IMR-90 (cell line): Measurements from ENCODE around the gene B9D1. TPM values are rescaled to one million over a fixed set of nuclear protein-coding genes. Genes with fewer than 3 reads are reported as not detected.

ENCODE experiments used
- ATAC-seq: fragments of 200-7000 bp; cut with Tn5 transposase; 2 replicates; pipeline ENCODE4 v1.9.1; 2020; ENCODE audit warnings: low read depth, mild to moderate bottlenecking, moderate library complexity
- BruUV-seq: library from RNA; stranded (reverse); fragments of 400-500 nt; replicated peaks from 2 replicates; lab custom pipeline; 2021; lab: Mats Ljungman, UMichigan
- CTCF ChIA-PET: fragments of 300-600 bp; formaldehyde crosslinking; extraction: SDS; loops from one replicate; lab custom pipeline; 2021; ENCODE audit warnings: antibody characterized with exemption; lab: Yijun Ruan, JAX
- POLR2A ChIA-PET: fragments of 300-600 bp; sonication (Branson Sonifier 250); formaldehyde crosslinking; loops from one replicate; lab custom pipeline; 2022; ENCODE audit warnings: antibody characterized with exemption; ENCODE audit not compliant: unreplicated experiment; lab: Charles Lee
- DNase-seq: peaks from one replicate; pipeline ENCODE4 v3.0.0; 2013
- H2AFZ ChIP-seq: replicated peaks from 2 replicates; pipeline ENCODE3; 2013; ENCODE audit warnings: low read length, mild to moderate bottlenecking; ENCODE audit not compliant: poor library complexity
- H2AK5ac ChIP-seq: 2 replicates; pipeline ENCODE4 v1.6.1; 2013; ENCODE audit warnings: low read depth, low read length, inconsistent platforms
- H2AK9ac ChIP-seq: replicated peaks from 2 replicates; pipeline ENCODE3; 2013; ENCODE audit warnings: mild to moderate bottlenecking, low read depth, low read length, moderate library complexity; ENCODE audit not compliant: poor library complexity
- H2BK120ac ChIP-seq: 2 replicates; pipeline ENCODE4 v1.6.1; 2013; ENCODE audit warnings: low read depth, low read length, inconsistent platforms
- H2BK15ac ChIP-seq: 3 replicates; pipeline ENCODE4 v1.6.1; 2013; ENCODE audit warnings: low read depth, low read length, inconsistent platforms
- H2BK20ac ChIP-seq: 2 replicates; pipeline ENCODE4 v1.6.1; 2013; ENCODE audit warnings: low read depth, mild to moderate bottlenecking, inconsistent platforms, low read length, moderate library complexity
- H2BK5ac ChIP-seq: 2 replicates; pipeline ENCODE4 v1.6.1; 2013; ENCODE audit warnings: mild to moderate bottlenecking, low read depth, low read length, inconsistent platforms; ENCODE audit not compliant: poor library complexity, severe bottlenecking
- H3K14ac ChIP-seq: replicated peaks from 2 replicates; pipeline ENCODE4 v1.6.1; 2013; ENCODE audit warnings: low read depth, low read length, inconsistent platforms
- H3K18ac ChIP-seq: 2 replicates; pipeline ENCODE4 v1.6.1; 2013; ENCODE audit warnings: low read depth, low read length, control low read depth
- H3K23ac ChIP-seq: 2 replicates; pipeline ENCODE4 v1.6.1; 2013; ENCODE audit warnings: low read depth, low read length, inconsistent platforms
- H3K27ac ChIP-seq: 2 replicates; pipeline ENCODE4 v1.5.1; 2013; ENCODE audit warnings: mild to moderate bottlenecking, control low read depth, low read length; ENCODE audit not compliant: insufficient read depth
- H3K27me3 ChIP-seq: 2 replicates; pipeline ENCODE4 v1.6.1; 2013; ENCODE audit warnings: low read length; ENCODE audit not compliant: control insufficient read depth, insufficient read depth
- H3K36me3 ChIP-seq: 2 replicates; pipeline ENCODE4 v1.6.1; 2013; ENCODE audit warnings: low read length, mixed read lengths; ENCODE audit not compliant: control insufficient read depth, insufficient read depth
- H3K4ac ChIP-seq: 2 replicates; pipeline ENCODE4 v1.6.1; 2013; ENCODE audit warnings: low read depth, low read length, inconsistent platforms
- H3K4me1 ChIP-seq: 2 replicates; pipeline ENCODE4 v1.6.1; 2013; ENCODE audit warnings: low read length, mixed read lengths; ENCODE audit not compliant: control insufficient read depth, insufficient read depth
- H3K4me2 ChIP-seq: 2 replicates; pipeline ENCODE4 v1.6.1; 2013; ENCODE audit warnings: low read depth, mild to moderate bottlenecking, control low read depth, low read length, moderate library complexity
- H3K4me3 ChIP-seq: 2 replicates; pipeline ENCODE4 v1.5.1; 2013; ENCODE audit warnings: low read depth, mild to moderate bottlenecking, control low read depth, low read length, moderate library complexity; ENCODE audit not compliant: insufficient read depth
- H3K56ac ChIP-seq: 2 replicates; pipeline ENCODE4 v1.6.1; 2013; ENCODE audit warnings: low read length, inconsistent platforms; ENCODE audit not compliant: insufficient read depth; ENCODE audit errors: extremely low read depth
- H3K79me1 ChIP-seq, 2 experiments: 2 replicates each; pipeline ENCODE4 v1.6.1; 2013; ENCODE audit warnings: low read length in 2 of 2, inconsistent platforms in 1 of 2, low read depth in 1 of 2
- H3K9ac ChIP-seq: 2 replicates; pipeline ENCODE4 v1.6.1; 2013; ENCODE audit warnings: low read depth, low read length, control low read depth
- H3K9me1 ChIP-seq: 2 replicates; pipeline ENCODE4 v1.6.1; 2013; ENCODE audit warnings: low read length, inconsistent platforms; ENCODE audit not compliant: insufficient read depth
- H3K9me3 ChIP-seq: 2 replicates; pipeline ENCODE4 v1.6.1; 2013; ENCODE audit warnings: low read length; ENCODE audit not compliant: control insufficient read depth, insufficient read depth
- H4K20me1 ChIP-seq: 2 replicates; pipeline ENCODE4 v1.6.1; 2013; ENCODE audit warnings: low read length, inconsistent platforms; ENCODE audit not compliant: insufficient read depth
- H4K5ac ChIP-seq: 2 replicates; pipeline ENCODE4 v1.6.1; 2013; ENCODE audit warnings: mild to moderate bottlenecking, low read depth, low read length, control low read depth
- H4K8ac ChIP-seq, 2 experiments: 2 replicates each; pipeline ENCODE4 v1.6.1; 2013; ENCODE audit warnings: low read depth in 2 of 2, low read length in 2 of 2, control low read depth in 1 of 2, inconsistent platforms in 1 of 2
- H4K91ac ChIP-seq: 2 replicates; pipeline ENCODE4 v1.6.1; 2013; ENCODE audit warnings: low read depth, low read length, inconsistent platforms; ENCODE audit not compliant: insufficient read depth
- FOS ChIP-seq: fragments of 150-350 bp; IDR thresholded peaks from 2 replicates; pipeline ENCODE4 v1.6.1; 2016; ENCODE audit warnings: low read depth, low read length
- POLR2A ChIP-seq: IDR thresholded peaks from 2 replicates; pipeline ENCODE4 v1.6.1; 2012; ENCODE audit warnings: mild to moderate bottlenecking, low read depth, low read length
- RCOR1 ChIP-seq: IDR thresholded peaks from 2 replicates; pipeline ENCODE4 v1.6.1; 2012; ENCODE audit warnings: mild to moderate bottlenecking, low read length, improper control_type of control experiment; ENCODE audit not compliant: insufficient replicate concordance
- RFX5 ChIP-seq: IDR thresholded peaks from 2 replicates; pipeline ENCODE4 v1.8.0; 2012; ENCODE audit warnings: low read depth, mild to moderate bottlenecking, low read length, moderate library complexity
- WGBS, 2 experiments: methylation state at CpG; one replicate each; pipeline versions ENCODE4 v1.1.5 to v1.1.7; 2013; ENCODE audit warnings: missing lambda C conversion rate in 2 of 2; ENCODE audit not compliant: insufficient read length in 1 of 2; ENCODE audit errors: extremely low coverage in 2 of 2; 5-methylcytosine and 5-hydroxymethylcytosine counted together
- dilution Hi-C: fragments of 300-500 bp; cut with HindIII; formaldehyde crosslinking; loops from one replicate; pipeline ENCODE4 v1.14.3; 2018; ENCODE audit warnings: low sequenced_read_pairs; ENCODE audit not compliant: unreplicated experiment
- in situ Hi-C: fragments of 300-500 bp; cut with MboI; formaldehyde crosslinking; loops from 3 replicates; pipeline ENCODE4 v1.14.3; 2019; ENCODE audit warnings: low sequenced_read_pairs, inconsistent platforms, mixed read lengths
- intact Hi-C: fragments of 100-400 bp; cut with micrococcal nuclease; formaldehyde crosslinking; loops from 2 replicates; pipeline ENCODE4 v1.10.0; 2022
- polyA plus RNA-seq, 3 experiments: library from polyadenylated mRNA; depleted of rRNA; stranded (reverse); fragments of >200 nt; gene quantifications; 2 replicates each; pipeline ENCODE4 v1.2.3, GENCODE V29; 2012; ENCODE audit warnings: low replicate concordance in 1 of 3
- total RNA-seq: library from RNA; depleted of rRNA; stranded (reverse); fragments of >200 nt; gene quantifications from 2 replicates; pipeline ENCODE4 v1.2.3, GENCODE V29; 2012
- TF ChIP-seq, protein P1 (sequence below): conservative IDR thresholded peaks from 2 replicates; pipeline ENCODE4 v1.5.1; 2012; ENCODE audit warnings: mild to moderate bottlenecking, low read depth, low read length, improper control_type of control experiment

Gene B9D1
- total and polyA plus RNA-seq, 2 of the 4 experiments (the other 2 are of a cell fraction), result 42.5 to 43.8 TPM

DNA sequence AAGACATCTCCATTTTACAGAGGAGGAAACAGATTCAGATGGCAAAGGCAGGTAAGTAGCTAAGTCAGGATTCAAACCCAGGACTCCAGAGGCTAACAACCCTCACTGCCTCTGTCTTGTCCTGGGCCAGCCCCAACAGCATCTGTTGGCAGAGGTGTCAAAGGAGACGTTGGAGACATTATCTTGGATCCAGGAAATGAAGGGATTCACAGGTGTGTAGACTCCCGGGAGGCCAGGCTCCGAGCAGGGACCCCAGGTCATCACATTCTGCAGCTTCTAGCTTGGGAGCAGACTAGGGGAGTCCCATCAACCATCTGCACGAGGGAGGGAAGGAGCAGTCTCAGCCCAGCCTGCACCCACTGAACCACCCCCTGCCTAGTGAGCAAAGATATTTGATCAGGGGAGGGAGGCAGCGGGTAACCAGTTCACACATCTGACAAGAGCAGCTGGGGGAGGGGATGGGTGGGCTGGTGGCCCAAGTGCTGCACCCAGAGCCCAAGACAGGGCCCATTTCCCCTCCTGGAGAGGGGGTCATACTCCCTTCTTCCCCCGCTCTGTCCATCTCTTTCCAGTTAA lies 1.0 kb upstream of the B9D1 start:
- Histone ChIP-seq H3K9me3 (no peaks in the 10 kb centered on the region), H3K18ac (no peak overlapping the region), H3K9me1 (peaks cover 7% of the 10 kb centered on the region), H2BK20ac (no peak overlapping the region; the same call in 1 of the 2 replicates), H3K27ac (no peak overlapping the region), H3K36me3 (peaks cover 1% of the 10 kb centered on the region; the same call in 1 of the 2 replicates), H4K5ac (no peak overlapping the region; the same call in 1 of the 2 replicates), H2AFZ (peak overlapping the region; percentile 72), H2BK15ac (no peak overlapping the region; the same call in 2 of the 3 replicates), H3K9ac (no peak overlapping the region), H2AK5ac (no peak overlapping the region), H2AK9ac (peak overlapping the region; percentile 79), H4K91ac (no peak overlapping the region), H3K4me2 (no peak overlapping the region), H4K8ac (peak overlapping the region in 1 of 2 experiments; percentile 73; a peak in 2 of 4 replicates), H3K79me1 (peaks cover 4 to 11% of the 10 kb centered on the region in 2 experiments; a peak in 3 of 4 replicates), H3K4me3 (no peak overlapping the region), H4K20me1 (no peaks in the 10 kb centered on the region), H3K27me3 (no peaks in the 10 kb centered on the region), H3K56ac (no peak overlapping the region), H2BK5ac (no peak overlapping the region), H3K23ac (no peak overlapping the region), H3K4ac (peak overlapping the region; percentile 31; the same call in 1 of the 2 replicates), H3K4me1 (peaks cover 12% of the 10 kb centered on the region), H3K14ac (no peak overlapping the region), H2BK120ac (no peak overlapping the region)
- ChIA-PET POLR2A (interaction anchor here (0.7 kb wide), 1 partner anchor 14 kb away, joined by 3 read pairs; no protein-coding TSS in a partner anchor), CTCF (interaction anchor here (0.7 to 2.2 kb wide), 12 partner anchors 10 to 407 kb away, joined by 3 to 44 read pairs (median 6); partner anchors contain the start of genes MAPK7, MFAP4 and RNF112)
- no peak for DNase-seq
- intact Hi-C loops, result loop anchor here (1.0 to 5.0 kb wide), 4 partner anchors 84 to 403 kb away; partner anchors contain the start of gene ALDH3A2
- ATAC-seq, result no peak
- whole genome bisulfite sequencing, 2 experiments, result 60% methylated on average over 2 of the region's 6 CpGs; no CpG with 5 or more reads in 1 of the 2 experiments
- BruUV-seq, result no TSS peak
- in situ Hi-C loops, result loop anchor here (5.0 kb wide), 2 partner anchors 84 to 399 kb away; no protein-coding TSS in a partner anchor
- TF ChIP-seq, protein P1, sequence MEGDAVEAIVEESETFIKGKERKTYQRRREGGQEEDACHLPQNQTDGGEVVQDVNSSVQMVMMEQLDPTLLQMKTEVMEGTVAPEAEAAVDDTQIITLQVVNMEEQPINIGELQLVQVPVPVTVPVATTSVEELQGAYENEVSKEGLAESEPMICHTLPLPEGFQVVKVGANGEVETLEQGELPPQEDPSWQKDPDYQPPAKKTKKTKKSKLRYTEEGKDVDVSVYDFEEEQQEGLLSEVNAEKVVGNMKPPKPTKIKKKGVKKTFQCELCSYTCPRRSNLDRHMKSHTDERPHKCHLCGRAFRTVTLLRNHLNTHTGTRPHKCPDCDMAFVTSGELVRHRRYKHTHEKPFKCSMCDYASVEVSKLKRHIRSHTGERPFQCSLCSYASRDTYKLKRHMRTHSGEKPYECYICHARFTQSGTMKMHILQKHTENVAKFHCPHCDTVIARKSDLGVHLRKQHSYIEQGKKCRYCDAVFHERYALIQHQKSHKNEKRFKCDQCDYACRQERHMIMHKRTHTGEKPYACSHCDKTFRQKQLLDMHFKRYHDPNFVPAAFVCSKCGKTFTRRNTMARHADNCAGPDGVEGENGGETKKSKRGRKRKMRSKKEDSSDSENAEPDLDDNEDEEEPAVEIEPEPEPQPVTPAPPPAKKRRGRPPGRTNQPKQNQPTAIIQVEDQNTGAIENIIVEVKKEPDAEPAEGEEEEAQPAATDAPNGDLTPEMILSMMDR, result no peak
- TF ChIP-seq FOS (no peak), POLR2A (no peak), RCOR1 (no peak), RFX5 (no peak)
- dilution Hi-C loops, result no loop called here
